HK-2 (cell line): ENCODE measurements around the gene COL5A1.

Source experiments
- DNase-seq: peaks from one replicate; pipeline ENCODE4 v3.0.0-alpha.2; 2018; ENCODE audit not compliant: unreplicated experiment

Gene COL5A1

DNA sequence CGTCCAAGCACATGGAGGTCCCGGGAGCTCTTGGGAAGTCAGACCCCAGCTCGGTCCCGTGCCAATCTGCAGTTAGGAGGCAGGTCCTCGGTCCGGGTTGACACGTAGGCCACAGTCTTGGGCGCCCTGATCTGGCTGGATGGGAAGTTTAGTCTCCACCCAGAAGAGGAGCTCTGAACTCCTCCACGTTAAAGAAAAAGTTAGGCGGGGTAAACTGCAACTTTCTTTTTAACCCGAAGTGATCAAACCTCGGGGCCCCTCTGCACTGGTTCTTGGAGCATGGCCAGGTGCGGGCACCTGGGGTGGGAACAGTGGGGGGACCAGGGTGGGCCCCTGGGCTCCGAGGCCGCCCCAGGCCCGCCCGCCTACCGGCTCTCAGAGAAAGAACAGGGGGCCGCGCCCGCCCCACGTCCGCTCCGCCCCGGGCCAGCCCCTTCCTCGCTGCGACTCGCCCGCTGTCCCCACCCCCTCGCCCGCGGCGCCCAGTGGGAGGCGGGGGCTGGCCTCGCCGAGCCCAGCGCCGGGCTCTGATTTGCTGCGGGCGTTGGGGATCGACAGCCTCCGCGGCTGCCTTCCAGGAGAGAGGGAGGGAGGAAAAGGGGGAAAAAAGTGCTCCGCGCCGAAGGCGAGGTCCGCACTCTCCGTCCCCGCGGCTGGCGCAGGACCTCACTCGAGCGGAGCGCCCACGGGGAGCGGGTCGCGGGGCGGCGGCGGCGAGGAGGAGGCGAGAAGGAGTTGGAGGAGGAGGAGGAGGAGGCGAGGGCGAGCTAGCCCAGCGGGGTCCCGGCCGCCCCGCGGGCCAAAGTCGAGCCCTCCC, at the start of gene COL5A1:
Gene COL5A1, plus strand, starts transcription at position 631 of the 817 bp plus-strand sequence. CDS start 385 bp downstream, outside the sequence.
- no peak for DNase-seq

DNA sequence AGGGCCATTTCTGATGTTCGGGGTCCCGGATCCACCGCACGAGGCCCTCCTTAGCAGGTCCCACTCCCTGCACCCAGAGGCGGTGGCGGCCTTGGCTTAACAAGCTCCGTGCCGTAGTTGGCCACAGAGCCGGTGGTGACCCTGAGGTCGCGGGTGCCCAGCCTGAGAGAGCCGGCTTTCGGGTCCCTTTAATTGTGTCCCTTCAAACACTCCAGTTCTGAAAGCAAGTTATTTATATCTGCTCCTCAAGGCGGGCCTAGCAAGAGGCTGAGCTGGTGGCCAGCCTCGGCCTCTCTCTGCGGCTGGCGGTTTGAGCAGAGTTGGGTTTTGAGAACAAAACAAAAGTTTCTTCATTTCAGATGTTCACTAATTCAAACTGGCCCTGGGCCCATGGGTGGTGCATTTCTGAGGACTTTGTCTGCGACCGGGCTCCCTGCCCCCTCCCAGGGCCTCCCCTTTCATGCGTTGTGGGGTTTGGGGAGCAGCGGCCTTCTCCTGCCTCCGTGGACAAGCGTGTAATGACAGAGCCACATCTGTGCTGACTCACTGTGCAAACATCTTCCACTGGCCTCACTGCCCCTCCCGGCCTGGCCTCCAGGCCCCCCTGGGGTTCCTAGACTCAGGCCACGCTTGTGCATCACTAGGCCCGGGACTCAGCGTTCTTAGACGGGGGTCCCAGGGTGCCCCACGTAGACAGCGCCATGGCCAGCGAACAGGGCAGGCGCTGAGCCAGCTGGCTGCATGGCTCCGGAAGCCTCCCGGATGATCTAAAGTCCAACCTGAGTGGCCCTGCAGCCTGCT, 49.4 kb upstream of the COL5A1 start:
- DNase-seq = no peak

DNA sequence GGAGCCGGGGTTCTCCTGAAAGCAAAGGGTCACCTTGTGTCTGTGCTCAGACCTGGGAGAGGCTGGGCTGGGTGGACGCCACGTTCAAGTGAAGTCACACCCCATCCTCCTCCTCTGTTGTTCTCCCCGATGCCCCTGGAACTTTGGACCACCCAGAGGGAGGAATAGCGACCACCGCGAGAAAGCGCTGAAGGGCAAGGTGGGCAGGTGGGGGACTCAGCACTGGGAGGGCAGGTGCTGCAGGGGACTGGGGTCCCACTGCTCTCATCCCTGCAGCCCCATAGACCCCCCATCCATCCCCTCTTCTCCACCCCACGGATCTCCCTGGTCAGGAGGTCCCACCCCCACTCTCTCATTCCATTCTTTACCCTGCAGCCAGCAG, 48.8 kb upstream of the COL5A1 start:
- no peak for DNase-seq

DNA sequence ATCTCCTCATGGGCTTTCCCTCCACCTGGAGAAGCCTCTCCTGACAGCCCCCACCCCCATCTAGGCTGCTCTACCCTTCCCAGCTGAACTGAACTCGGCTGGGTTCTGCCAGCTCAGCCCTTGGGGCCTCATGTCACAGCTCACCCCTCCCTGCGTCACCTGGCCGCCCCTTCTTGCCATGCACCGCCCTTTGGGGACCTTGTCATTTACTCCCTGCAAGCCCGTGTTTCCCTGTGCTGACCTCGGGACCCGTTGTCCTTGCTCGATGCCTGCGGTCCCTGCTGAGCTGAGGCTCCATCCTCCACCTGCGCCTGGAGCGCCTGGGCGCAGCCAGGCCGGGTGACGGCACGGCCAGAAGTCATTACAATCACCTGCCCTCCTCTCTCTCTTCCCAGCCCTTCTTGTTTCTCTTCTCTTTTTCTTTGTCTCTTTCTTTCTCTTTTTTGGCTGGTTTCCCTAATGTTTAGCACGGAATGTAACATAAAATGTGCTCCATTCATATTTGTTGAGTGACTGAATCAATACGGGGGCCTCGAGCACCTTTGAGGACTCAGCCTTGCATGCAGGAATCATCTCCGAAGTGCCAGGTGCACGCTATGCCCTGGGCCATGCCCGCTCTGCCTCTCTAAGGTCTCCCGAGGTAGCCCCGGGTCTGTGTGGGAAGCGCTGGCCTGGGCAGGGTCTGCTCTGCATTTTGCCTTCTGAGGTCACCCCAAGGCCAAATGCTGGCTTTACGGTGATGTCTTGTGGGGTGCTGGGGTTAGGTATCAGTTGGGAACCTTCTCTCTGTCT, 48.1 kb upstream of the COL5A1 start:
- no peak for DNase-seq

DNA sequence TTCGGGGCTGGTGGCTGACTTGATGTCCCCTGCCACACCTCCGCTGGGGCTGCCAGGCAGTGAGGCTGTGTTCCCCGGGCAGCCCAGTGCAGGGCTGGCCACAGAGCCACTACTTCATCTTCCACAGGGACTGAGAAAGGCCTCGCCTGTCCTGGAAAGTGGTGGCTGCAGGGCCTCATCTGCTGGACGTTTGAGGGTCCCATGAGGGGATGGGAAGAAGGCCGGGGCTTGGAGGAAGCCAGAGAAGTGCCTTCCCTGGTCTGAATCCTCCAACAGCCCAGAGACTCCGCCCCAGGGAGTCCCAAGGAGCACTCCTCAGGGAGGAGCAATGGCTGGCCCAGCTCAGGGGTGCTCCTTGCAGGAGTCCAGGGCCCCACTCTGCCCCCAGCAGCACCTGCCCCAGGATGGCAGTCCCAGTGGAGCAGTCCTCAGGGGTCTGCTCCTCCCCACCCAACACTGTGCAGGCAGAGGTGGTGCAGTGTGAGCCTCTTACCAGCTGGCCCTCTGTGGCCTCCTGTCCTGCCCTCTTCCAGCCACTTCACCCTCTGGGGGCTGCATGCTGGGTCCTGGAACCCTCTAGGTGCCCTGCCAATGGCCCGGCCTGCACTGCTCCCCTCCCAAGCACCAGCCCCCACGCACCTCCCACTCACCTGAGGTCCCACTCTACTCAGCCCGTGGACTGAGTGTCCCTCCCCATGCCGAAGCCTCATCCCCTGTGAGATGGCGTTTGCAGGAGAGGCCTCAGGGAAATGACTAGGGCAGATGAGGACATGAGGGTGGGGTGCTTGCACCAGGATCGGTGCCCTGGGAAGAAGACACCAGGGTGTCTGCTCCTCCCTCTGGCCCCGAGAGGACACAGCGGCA, 47.3 kb upstream of the COL5A1 start:
- DNase-seq = no peak

DNA sequence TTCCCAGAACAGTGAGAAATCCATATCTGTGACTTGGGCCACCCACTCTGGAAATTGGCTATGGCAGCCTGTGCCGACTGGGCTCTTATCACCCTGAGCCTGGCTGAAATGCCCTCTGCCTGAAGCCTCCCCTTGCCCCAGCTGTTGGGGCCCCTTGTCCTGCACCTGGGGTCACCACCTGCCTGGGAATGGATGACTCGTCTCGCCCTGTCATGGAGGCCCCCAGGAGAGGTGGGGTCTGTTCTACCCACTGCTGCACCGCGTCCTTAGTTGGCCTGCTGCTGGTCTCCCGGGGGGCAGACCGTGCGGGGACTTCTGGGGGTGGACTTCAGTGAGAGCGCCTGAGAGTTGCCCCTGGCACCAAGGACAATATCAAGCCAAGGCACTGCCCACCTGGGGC, 46.6 kb upstream of the COL5A1 start:
- no peak for DNase-seq

DNA sequence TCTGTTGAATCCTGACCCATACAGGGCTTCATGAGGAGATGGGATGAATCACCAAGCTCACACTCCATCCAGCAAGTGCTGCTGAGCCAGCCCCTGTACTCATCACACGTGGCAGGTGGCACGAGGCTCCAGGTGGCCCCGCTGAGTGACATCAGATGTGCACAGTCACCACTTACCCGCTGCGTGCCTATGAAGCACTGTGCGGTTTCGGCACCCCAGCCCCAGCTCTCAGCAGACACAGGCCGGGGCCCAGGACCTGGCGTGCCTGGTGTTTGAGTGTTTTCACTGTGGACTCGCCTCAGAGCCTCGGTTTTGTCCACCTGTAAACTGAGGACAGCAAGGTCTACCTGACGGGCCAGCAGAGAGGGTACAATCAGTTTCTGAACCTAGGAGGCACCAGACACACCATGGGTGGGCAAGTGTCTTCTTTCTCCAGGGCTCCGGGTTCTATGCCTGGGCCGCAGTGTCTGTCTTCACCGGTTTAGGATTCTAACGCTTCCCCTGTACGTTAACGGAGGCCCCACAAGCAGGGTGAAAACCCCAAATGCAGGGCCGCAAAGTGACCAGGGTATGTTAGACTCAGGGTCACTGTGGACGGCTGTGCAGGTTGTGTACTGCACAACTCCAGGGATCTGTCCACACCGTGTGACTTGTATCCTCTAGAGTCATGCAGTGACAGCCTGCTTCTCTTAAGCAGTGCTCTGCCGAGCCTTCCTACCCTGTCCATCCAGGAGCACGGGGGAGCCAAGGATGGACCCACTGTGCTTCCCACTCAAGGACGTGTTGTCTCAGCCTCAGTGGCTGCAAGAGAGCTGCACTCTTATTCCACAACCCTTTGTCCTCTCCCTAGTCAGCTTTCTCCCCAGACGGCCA, 44.3 kb upstream of the COL5A1 start:
- DNase-seq = no peak

DNA sequence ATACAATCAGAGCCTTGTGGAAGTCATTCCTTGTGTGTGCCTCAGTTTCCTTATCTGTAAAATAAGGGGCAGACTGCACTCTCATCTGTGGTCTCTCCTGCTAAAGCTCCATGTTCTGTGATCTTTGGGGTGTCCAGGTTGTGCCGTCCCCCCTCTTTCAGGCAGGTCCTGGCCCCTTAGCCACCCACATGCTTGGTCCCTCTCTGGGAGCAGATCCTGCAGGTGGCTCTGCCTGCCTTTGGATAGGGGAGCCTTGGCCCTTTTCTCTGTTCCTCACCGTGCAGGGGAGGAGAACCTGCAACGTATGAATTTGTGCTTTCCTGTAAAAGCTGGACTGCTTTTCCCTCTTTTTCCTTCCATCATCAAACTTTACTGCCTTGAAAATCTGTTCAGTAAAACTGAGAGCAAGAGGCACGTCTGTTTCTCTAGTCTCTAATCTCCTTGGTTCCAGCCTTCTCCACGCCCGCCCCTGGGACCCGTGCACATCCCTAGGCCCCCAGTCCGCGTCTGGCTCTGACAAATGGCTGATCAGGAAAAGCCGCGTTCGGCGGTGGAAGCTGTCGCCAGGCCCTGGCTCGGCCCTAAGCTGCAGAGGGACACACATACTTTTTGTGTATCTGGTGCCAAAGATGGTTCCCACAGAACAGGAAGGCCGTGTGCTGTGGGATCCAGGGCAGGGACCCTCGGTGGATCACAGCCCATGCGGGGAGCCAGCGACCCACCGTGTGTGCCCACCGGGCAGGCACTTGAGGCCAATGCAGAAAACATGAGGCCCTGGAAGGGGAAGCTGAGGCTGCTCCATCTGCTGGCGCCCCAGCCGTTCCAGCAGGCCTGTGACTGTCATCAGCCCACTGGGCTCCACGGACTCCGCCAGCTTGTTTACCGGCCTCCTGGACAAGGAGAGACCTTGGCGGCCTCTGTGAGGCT, 43.4 kb upstream of the COL5A1 start:
- no peak for DNase-seq

DNA sequence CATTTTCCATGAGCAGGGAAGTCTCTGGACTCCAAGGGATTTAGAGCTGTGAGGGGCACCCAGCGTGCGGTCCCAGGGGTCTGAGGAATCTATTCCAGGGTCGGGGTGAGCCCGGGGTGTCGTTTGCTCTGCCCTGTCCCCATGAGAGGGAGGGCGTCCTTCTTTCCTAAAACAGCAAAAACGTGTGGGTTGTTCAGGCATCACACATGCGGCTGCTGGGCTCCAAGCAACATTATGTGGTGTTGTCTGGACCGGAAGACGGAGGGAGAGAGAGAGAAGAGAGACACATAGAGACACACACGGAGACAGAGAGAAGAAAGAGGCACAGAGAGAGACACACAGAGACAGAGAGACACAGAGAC, 42.7 kb upstream of the COL5A1 start:
- no peak for DNase-seq

DNA sequence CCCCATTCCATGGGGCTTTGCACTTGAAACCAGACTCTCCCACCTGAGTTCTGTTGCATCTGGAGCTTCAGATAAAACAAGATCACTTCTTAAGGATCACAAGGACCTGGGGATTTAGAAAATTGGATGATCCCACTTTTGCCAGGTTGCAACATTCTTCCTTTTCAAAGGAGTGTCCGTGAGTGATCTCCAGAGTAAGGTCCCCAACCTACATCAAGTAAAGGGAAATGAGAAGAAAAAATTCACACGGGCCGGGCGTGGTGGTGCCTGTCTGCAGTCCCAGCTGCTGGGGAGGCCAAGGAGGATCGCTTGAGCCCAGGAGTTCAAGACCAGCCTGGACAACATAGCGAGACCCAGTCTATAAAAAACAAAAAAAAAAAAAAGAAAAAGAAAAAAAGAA, 41.2 kb upstream of the COL5A1 start:
- DNase-seq = no peak

DNA sequence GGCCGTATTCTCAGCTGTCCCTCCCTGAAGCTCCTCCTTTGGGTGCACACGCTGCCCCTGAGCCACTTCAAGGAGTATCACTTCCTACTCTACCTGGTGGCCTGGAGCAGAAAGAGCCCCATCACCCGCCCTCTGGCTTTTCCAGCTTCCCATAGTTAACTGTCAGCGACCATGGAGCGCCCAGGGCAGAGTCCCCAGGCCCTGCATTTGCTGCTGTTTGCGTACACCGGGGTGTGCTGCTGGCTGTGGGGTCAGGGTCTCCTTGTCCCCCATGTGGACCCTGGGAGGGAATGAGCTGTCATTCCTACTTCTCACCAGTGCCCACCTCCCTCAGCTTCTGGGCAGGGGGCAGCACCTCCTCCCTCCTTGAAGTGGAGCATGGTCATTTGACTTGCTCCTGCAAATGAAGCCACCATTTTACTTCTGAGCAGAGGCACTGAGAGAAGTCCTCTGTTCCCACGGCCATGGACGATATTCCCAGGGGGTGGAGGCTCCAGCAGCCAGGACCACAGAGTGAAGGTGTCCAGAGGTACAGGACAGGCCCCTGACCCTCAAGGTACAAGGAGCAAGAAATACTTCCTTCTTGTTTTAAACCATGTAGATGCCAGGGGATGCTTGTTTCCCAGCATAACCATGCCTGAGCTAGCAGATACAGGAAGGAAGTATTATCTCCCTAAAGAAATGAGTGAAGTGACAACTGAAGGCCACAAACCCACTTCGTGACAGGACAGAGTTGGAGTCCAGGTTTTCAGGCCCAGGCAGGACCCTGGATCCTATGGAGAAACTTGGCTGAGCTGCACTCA, 40.6 kb upstream of the COL5A1 start:
- no peak for DNase-seq

DNA sequence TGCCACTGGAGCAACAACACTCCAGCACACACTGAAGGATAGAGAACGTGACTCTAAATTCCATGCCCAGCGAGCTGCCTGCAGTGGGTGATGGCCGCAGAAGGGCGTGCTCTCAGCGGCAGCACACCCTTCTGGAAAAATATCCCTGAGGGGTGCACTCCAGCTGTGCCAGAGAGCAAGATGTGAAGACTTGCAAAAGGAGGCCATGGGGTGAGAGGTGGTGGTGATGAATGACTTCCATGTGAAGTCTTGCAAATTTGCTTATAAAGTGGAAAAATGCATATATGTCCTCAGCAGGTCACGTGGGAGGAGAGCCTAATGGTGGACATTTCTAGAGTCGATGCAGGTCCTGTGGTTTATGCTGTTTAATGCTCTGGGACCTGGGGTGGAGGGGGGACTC, 39.8 kb upstream of the COL5A1 start:
- DNase-seq = no peak

DNA sequence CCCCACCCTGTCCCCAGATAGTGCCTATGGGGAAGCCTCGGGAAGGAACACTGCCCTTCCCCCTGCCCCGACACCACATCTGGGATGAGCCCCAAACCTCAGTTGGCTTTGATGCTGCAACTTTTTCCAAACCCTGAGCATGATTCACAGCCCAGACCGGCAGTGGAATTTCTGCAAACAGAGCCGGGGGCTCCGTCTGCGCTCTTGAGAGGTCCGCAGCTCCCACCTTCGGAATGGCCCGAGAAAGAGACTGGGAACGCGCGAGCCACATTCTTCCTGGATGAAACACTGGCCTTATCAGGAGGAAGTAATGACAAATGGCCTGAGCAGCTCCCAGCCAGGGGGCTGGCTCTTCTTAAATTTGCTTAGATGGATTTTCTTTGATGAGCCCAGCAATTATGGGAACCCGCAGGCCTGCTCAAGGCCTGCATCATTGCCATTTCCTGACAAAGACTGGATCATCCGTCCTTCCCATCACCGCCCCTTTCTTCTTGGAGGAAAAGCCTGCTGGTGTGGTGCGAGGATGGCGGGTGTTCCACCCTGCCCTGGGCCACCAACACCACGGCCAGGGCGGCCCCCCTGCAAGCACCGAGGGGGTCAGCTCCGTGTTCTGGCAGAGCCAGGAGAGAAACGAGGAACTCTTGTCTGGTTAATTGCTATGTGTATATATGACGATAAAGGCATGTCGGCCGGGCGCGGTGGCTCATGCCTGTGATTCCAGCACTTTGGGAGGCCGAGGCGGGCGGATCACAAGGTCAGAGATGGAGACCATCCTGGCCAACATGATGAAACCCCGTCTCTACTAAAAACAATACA, 38.8 kb upstream of the COL5A1 start:
- peak; percentile 79 for DNase-seq

DNA sequence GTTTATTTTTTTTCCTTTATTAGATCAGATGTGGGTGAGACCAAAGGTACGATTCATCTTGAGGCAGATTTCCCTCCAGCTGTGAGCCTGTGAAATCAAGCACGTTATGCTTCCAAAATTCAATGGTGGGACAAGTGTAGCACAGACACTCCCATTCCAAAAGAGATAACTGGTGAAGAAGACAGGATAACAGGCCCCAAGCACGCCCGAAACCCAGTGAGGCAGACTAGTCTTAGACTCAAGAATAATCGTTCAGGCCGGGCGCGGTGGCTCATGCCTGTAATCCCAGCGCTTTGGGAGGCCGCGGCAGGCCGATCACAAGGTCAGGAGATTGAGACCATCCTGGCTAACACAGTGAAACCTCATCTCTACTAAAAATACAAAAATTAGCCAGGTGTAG, 36.8 kb upstream of the COL5A1 start:
- DNase-seq = no peak

DNA sequence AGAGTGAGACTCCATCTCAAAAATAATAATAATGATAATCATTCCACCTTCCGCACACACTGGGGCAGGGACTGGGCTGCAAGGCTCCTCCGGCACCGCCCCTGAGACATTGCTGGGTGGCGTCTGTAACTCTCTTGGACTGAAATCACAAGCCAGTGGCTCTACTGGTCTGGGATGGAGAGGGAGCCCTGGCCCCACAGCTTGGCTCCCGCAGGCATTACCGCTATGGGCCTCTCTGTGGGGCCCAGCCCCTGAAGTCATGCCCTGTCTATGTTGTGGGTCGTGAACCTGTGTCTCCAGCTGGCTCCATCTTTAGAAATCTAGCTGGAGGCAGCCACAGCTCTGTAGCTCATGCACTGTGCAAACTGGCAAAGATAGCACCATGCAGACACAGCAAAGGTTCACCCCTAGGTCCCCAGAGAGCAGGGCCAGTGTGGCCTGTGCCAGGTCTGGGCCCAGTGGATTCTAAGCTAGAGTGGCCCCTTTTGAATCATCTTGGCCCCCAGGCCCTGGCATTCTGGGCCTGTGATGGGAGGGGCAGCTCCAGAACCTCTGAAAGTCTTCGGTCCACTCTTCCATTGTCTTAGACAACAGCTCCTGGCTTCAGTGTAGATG, 36.1 kb upstream of the COL5A1 start:
- no peak for DNase-seq

DNA sequence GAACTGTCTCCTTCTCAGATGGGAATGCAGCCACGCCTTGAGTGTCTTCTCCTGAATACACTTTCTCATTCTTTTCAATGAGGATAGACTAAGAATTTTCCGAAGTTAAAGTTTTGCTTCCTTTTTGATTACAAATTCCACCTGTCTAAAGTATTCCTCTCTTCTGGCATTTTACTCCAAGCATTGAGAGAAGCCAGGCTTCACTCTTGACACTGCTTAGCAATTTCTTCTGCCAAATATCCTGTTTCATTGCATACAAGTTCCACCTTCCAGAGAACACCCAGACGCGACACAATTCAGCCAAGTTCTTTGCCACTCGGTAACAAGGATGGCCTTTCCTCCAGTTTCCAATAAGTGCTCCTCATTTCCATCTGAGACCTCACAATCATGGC, 35.6 kb upstream of the COL5A1 start:
- no peak for DNase-seq
